HG02610 (cell line): Measurements from ENCODE around the gene CAMKMT.

Experiments used
- ATAC-seq: cut with Tn5 transposase; IDR thresholded peaks from one replicate; pipeline ENCODE4 v1.9.1; 2021; ENCODE audit warnings: mild to moderate bottlenecking, moderate library complexity; ENCODE audit not compliant: unreplicated experiment

Gene CAMKMT

DNA sequence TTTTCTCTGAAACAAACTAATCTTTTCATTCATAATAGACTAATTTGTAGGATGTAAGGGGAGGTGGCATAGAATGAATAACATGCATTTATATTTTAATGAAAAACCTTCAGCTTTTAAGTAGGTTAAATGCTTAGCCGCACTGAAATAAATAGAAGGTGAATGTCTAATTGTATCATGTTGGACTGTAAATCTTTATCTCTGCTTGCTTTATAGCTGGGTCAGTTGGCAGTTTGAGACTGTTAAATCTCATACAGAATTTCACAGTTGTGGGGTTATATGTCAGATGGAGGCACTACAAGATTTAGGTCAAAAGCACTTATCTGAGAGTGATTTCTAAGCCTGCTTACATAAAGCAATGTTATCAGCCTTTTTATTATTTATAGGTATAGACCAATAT is 405.0 kb downstream of the CAMKMT start:
- no peak for ATAC-seq

DNA sequence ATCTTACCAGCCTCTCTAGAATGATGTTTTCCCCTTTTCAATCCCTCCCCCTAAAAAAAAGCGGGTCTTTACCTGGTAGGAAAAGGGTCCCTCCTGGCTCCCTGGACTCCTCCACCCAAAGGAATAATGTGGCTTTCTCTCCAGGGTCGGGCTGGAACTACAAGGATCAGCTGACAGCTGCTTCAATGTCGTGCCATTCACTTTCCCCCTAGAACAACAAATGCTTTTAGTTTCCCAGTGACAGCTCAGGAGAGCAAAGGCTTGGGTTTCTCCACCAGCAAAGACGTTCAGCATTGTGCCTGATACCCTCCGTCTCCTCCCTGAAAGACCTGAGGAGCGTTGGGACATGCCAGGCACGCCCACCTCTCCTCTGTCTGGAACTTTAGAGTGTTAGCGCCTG is 405.9 kb downstream of the CAMKMT start:
- ATAC-seq: no peak

DNA sequence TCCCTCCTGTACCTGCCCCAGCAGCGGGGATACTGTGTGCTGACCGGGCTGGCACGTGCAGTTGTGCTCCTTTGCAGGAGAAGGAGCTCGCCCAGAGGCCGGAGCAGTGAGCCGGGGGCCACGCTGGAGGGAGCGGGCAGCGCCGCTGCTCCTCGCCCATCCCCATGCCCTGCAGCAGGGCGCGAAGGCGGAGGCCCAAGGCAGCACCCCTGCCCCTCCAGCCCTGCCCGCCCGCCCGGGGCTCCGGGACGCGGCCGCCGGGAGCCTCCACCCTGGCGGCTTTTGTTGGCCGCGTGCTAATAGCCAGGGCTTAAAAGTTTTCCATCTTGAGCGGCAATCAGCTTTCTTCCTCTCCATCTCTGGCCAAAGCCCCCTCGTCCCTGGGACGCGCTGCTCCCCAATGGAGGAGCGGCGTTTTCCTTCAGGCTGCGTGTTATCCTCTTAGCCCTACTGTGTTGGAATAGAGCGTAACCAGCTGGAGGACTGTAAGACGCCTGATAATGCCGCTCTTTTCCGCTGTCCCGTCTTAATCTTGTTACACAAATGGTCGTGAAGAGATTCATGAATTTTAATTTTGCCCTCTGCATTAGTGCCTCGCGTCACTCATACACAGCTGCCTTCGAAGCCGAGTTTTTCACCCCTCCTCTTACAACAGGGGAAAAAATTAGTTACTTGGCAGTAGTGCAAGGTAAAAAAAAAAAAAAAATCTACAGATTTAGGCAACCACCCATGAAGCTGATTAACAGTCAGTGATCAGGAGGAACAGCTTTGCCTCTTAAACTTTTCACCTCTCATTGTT is 406.9 kb downstream of the CAMKMT start:
- no peak for ATAC-seq

DNA sequence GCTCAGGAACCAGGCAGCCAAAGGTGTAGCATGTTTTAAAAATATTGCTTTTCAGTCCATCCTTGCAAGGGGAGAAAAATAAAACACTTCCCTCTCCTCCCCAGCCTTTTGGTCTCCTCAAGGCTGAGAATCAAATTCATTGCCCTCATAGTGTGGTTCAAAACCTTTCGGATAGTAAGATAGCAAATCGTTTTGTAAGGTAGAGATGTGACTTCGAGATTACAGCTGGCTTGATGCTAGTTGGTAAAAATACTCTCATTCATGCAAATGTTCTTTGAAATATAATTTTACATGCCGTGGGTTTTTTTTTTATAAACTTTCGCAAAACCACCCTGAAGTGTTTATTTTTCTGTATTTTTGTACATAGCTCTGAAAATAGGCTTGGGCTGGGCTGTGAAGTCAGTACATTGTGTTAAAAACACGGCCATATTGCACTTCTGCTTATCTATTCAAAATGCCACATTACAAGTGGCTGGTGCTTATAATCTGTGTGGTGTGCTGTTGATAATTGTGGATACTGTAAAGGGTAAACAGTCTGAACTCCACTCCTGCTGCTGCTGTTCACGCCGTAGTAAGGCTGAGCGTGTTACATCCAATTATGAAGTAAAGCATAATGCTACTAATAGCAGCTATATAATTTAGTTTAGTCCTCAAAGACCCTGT is 407.7 kb downstream of the CAMKMT start:
- ATAC-seq: no peak

DNA sequence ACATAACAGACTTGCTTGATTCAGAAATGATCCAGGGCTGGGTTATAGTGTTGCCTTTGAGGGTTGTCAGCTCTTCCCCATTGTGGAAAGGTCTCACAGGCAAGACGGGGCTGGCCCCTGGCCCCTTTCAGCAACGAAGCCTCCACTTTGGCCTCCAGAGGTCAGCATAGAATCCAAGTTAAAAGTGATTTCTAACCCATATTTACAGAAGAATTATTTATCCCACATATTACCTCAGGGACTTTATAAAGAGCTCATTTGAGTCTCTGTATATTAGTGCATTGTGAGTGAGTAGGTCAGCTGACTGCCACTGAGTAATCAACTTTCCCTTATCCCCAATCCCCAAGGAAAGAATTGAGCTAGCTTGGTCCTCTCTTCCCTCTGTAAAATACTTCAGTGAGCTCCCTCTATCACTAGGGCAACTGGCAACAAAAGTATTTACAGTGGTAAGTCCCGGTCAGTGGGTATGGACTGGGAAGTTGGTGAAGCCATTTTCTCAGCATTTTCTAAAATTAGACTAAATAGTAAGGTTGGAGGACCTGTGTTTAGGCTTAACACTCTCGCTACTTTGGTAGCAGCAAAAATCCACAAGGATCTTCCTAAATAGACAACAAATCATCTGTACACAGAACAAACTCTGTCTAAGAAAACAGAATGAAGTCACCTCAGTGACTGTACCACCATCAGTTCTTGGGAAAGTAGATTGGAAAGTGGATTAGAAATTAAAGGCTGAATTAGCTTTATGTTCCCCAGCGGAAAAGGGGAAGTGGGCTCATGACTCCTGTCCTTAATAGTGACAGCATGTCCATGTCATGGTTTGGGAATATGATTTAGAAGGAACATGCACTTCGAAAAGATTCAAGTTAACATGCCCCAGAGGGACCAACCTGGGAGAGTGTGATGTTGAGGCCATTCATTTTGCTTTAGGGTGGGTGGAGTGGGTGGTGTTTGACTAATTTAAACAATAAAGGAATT is 408.8 kb downstream of the CAMKMT start:
- ATAC-seq: no peak

DNA sequence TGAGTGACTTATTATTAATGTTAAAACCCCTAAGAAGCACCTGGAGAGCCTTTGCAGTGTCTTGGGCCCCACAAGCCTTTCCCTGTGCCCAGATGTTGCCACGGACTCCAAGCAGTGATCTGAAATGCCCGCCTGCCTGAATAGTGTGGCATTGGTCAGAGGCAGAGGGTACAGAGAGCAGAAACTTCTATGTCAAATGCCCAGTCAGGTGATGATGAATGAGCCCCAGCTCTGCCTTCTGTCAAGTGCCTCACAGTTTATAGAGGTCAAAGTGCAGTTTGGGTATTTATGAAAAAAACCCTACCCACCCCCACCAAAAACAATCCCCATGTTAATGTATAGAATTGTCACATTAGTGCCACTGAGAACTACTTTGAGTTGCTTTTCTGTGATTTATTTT is 409.8 kb downstream of the CAMKMT start:
- ATAC-seq: no peak

DNA sequence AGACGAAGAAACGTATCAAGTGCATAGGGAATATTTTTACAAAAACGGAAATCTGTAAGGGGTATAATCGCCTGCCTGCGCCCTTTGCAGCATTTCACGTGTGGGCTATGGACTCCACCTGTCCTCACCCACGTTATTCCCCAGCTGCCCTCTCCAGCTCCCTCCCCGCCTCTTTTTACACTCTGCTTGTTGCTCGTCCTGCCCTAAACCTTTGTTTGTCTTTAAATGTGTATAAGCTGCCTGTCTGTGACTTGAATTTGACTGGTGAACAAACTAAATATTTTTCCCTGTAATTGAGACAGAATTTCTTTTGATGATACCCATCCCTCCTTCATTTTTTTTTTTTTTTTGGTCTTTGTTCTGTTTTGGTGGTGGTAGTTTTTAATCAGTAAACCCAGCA is 410.4 kb downstream of the CAMKMT start:
- no peak for ATAC-seq

DNA sequence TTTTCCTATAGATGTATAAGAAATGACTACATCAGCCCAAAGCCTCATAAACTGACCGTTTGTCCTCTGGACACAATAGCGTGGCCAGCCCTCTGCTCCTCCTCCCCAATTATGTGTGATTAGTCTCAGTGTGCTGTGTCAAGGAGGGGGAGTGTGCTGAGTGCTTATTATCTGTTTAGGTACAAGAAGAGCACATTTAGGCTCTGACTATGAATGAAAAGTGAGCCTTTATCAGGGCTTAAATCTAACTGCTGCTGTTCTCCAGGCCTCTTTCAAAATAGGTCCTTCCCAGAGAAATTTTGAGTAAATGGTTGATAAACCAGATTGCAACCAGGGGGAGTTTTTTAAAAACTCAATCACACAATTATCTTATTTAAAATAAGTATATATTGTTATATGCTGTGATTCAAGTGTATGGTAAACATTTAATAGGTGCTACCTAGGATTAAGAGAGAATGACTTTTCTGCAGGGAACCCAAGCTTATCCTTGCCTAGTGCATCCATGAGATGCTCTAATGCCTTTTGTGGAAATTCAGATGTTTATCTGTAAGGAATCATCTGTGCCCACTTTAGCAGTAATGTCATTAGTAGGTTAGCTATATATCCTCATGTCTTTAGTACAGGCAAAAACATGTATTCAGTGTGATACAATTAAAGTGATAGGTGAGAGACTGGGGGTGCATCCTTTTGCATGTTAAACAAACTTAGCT is 411.1 kb downstream of the CAMKMT start:
- ATAC-seq: no peak

DNA sequence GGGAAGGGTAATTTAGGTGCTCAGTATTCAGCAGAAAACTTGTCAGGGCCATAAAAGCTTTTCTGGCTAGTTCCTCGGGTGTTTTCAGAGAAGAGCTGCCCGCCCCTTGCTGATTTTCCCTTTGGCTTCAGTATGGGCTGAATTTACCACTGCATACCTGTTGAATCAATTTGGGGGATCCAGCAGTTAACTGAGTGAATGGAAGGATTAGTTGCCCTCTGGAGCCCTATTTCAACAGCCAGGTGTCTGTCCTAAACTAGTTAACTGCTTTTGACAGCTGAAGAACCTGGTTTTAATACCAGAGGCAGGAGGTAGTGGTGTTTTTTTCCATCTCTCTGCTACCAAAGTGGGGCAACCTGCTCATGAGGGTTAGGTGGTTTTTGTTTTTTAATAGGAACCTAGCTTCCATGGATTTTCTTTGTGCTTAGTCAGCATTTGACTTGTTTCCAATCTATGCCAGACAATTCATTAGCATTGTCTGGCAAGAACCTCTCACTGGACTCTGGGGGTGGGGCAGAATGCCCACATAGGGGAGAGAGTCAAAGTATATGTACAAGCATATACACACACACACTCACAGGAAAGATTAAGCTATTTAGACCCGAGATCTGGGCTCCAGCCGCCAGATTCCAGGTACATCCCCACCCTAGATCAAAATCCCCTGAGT is 413.2 kb downstream of the CAMKMT start:
- no peak for ATAC-seq

DNA sequence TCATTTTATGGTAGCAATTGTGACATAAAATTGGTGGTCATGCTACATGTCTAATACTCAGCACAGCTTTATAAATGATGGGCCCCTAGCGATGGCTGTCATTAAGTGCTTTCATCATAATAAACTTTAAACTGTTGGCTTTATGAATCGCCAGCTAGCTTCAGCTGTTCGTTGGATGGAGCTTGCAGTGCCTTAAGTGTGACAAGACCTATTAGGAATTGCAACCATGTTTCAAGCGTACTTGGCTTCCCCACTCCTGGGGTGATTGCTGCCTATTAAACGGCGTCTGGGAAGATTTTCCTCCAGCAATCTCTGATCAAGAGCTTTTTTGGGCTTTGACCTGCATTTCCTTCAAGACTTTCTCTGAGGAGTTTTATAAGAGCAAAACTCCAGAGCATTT is 415.3 kb downstream of the CAMKMT start:
- ATAC-seq: no peak

DNA sequence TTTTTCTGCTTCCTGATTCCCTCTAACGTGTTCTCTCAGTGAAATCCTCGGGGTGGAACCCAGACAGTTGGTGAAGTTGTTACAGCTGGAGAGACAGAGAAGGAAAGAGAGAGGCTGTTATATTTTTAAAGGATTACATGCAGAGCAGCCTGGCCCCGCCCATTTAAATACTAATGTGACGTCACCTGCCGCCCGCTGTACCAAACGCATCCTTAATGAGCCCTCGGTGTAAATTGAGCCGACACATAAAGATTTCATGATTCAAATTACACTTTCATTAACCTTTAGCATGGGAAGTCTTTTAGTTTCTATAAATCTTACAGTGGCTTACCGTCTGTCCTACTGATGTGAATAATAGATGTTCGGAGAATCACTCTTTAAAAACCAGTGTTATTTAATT is 415.8 kb downstream of the CAMKMT start:
- no peak for ATAC-seq

DNA sequence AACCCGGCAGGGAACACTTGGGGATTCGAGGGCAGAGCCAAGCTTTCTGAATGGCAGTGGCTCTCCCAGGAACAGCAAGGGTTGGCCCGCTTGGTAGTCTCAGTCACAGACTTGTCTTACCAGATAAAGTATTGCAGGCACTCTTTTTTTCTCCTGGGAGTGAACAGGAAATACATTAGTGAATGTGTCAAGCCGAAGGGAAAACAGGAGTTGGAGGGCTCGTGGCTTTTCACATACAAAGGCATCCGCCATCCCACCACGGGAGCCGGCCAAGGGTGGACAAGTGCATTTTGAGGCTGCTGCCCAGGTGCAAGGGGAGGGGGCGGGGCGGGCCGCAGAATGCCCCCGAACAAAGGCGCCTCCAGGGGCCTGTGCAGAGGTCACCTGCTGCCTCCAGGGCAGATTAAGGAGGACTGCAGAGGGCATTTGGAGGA is 416.5 kb downstream of the CAMKMT start:
- ATAC-seq: peak; percentile 21

DNA sequence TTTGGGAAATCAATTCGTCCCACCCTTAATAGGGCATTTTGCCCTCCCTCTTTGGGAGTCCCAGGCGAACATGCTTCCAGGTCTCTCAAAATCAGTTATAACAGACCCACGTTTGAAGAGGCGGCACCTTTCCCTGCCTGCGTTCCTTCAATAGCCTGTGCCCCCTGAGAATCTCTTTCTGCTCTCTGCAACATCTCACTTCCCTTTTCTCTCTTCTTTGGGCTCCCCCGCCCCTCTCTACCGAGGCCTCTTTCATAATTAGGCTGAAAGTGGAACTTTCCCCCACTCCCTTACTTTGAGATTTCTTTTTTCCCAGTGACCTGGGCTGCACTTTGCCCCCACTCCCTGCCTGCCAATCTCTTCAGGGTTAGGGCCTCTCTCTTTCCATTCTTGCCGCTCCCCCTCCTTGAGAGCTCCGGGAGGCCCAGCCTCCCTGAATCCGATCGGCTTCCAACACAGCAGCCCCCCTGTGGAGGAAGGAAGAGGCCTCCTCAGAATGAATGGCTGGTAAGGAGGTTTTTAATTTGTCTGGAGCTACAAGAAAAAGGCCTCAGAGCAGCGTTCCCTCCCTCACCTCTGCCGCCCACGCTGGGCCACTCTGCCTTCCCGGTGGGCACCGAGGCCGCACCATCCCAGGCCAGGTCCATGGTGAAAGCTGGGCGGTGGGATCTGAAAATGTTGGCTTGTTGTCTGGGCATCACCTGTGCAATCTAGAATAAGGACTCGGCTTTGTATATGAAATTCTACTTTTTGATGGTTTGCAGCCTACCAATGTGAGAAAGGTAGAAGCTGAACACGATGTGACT is 417.1 kb downstream of the CAMKMT start:
- ATAC-seq: peak; percentile 92

DNA sequence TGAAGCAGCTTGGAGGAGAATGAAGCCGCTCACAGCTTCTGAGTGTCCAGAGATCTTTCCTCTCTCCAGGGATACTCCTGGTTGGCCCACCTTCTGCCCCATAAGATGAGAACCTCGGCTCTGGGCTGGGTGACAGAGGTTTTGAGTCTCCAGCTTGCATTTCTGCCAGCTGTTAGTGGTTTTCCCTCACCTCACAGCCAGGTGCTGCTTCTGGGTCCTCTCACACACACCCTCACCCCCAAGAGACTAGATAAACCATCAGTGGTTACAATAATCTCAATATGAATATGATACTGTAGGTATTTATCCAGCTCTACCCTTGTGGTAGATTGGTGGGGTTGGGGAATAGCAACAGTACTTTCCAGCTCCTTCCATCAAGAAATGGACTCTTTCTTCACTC is 418.0 kb downstream of the CAMKMT start:
- peak; percentile 57 for ATAC-seq

DNA sequence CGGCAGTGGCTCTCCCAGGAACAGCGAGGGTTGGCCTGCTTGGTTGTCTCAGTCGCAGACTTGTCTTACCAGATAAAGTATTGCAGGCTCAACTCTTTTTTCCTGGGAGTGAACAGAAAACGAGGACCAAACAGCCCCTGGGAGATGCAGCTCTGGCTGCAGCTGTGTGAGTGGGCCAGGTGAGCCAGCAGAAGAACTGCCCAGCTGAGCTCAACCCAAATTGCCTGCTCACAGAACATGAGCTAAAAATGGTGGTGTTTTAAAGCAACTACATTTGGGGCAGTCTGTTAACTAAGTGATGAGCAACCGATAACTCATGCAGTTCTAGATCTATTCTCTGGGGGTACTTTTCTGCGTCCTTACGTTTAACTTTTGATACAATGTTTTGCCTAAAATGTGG is 418.7 kb downstream of the CAMKMT start:
- no peak for ATAC-seq

DNA sequence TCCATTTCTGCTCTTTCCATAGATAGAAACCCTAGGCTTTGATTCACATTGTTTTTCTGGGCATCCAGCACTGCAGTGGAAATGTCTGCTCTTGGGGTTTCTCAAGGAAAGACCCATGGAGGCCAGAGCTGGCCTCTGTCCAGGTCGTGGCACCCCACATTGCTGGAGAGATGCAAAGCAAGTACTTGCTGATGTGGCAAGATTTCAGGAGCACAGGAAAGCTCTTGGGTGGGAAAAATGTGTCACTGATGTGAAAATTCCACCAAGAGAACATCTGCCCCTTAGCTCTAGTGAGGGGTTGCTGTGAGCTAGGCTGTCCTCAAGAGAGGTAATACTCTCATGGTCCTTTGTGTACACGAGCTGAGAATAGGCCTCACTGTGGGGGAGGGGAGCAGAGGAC is 423.7 kb downstream of the CAMKMT start:
- ATAC-seq: no peak

DNA sequence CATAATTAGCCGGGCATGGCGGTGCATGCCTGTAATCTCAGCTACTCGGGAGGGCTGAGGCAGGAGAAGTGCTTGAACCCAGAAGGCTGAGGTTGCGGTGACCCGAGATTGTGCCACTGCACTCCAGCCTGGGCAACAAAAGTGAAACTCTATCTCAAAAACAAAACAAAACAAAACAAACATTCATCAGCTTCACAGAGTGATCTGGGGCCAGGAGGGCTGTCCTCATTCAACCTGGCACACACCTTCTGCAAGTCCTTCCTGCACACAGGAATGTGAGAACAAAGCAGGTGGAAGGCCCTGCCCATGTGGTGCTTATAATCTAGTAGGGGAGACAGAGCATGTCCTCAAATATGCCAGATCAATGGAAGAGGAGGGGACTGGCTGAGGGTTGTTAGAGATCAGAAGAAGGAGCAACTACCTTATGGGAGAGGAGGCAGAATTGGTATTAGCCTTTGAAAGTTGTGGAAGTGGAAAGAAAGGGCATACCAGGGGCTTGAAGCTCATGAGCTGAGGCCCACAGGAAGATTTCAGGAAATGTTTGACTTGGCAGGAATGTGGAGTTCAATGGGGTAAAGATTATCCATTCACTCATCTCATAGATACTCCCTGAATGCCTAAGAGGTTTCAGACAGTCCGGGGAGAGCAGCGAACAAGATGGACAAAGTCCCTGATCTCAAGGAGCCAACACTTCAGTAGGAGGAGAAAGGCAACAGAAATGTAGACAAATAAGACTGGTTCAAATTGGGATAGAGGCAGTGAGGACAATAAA is 424.5 kb downstream of the CAMKMT start:
- no peak for ATAC-seq

DNA sequence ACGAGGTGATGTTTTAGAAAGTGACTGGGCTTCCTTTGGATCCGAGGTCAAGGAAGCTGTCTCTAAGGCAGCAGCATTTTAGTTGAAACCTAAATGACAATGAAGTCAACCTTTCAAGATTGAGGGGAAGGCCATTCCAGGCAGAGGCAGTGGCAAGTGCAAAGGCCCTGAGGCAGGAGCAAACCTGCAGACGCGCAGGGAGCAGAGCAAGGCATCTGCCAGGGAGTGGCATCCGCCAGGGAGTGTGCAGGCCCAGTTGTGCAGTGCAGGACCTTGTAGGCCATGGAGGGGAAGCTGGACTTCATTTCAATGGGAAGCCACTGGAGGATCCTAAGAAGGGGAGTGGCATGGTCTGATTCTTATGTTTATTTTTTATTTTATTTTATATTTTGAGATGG is 425.1 kb downstream of the CAMKMT start:
- ATAC-seq: no peak

DNA sequence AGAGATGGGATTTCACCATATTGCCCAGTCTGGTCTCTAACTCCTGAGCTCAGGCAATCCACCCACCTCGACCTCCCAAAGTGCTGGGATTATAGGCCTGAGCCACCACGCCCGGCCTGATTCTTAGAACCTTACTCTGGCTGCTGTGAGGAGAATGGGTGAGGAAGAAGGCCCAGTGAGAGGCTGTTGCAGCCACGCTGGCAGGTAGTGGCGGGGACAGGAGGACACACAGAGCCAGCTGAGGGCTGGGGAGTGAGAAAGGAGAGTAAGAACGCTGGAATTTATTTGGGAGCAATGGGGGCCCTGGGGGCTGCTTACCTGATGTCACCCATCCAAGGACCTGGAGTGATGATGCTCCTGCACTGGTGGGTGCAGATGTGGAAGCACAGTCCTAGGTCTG is 425.9 kb downstream of the CAMKMT start:
- ATAC-seq: no peak
